Measurements from ENCODE around the gene OOSP4B. TPM values are rescaled to one million over a fixed set of nuclear protein-coding genes. Genes with fewer than 3 reads are reported as not detected.
"Not testable (repeated sequence)": the region's sequence is repeated elsewhere in the genome, so short reads cannot be mapped to it uniquely, and the experiment has no call there.

The OOSP4B gene
- polyA plus RNA-seq, 1 donor (not counting 4 experiments of a cell fraction or from before 2014, with no cell fraction given), result not detected

DNA sequence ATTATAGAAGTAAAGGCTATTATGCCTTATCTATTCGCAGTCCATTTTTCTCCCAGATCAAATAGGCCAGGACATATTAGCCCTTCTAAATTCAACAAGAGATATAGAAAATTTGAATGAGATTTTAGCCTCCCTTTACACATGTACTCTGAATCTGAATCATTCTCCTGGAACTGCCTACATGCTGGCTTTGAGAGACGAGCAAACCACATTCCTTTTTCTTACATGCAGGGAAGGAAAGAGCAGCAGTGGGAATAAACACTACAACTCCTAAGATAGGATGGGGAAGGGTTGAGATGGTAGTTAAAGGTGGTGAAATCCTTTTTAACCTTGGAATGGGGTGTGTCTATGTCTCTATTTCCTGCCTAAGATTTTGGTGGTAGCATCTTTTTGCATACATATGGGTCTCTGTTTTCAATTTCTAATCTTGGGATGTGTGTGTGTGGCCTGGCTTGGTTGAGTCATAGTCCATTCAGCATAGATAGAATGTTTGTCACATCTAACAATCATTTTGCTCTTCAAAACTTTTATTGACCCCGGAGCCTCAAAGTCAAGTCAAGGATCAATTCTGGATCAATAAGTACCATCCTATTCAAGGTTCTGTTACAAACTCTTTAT is 12.1 kb downstream of the OOSP4B start:
- no peaks in the 10 kb centered on the region for H3K9me1 ChIP-seq (ENCODE audit: control insufficient read depth, extremely low read depth, insufficient read depth, low read length)
- H3K9me3 ChIP-seq (ENCODE audit: control insufficient read depth, low read depth, low read length), result no peaks in the 10 kb centered on the region
- no peak overlapping the region for H2AFZ ChIP-seq (ENCODE audit: control insufficient read depth, low read length)
- H3K9ac ChIP-seq (ENCODE audit: control insufficient read depth, extremely low read depth, insufficient read depth, low read length), result no peak overlapping the region
- H3K4me3 ChIP-seq (ENCODE audit: control insufficient read depth in 2 of 3, extremely low read depth in 1 of 3, insufficient read depth in 2 of 3, low read depth in 1 of 3, low read length in 3 of 3), result no peak overlapping the region
- TF ChIP-seq EZH2 (IDR thresholded peaks at IDR 0.05; ENCODE audit: low read length), result no peak
- TF ChIP-seq, protein P1, sequence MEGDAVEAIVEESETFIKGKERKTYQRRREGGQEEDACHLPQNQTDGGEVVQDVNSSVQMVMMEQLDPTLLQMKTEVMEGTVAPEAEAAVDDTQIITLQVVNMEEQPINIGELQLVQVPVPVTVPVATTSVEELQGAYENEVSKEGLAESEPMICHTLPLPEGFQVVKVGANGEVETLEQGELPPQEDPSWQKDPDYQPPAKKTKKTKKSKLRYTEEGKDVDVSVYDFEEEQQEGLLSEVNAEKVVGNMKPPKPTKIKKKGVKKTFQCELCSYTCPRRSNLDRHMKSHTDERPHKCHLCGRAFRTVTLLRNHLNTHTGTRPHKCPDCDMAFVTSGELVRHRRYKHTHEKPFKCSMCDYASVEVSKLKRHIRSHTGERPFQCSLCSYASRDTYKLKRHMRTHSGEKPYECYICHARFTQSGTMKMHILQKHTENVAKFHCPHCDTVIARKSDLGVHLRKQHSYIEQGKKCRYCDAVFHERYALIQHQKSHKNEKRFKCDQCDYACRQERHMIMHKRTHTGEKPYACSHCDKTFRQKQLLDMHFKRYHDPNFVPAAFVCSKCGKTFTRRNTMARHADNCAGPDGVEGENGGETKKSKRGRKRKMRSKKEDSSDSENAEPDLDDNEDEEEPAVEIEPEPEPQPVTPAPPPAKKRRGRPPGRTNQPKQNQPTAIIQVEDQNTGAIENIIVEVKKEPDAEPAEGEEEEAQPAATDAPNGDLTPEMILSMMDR (optimal IDR thresholded peaks at IDR 0.05 in 1 of 3, IDR thresholded peaks at IDR 0.05 in 1 of 3, conservative IDR thresholded peaks at IDR 0.05 in 1 of 3; ENCODE audit: extremely low read depth in 1 of 3, insufficient read depth in 2 of 3, low read length in 3 of 3), result no peak
- DNase-seq (ENCODE audit: low read depth, low spot score), result no peak
- H3K36me3 ChIP-seq (ENCODE audit: control insufficient read depth in 2 of 2, extremely low read depth in 1 of 2, insufficient read depth in 2 of 2, low read length in 2 of 2), result no peaks in the 10 kb centered on the region
- no peaks in the 10 kb centered on the region for H3K4me1 ChIP-seq (ENCODE audit: control insufficient read depth, extremely low read depth, insufficient read depth, low read length)
- no peak overlapping the region for H3K4me2 ChIP-seq (ENCODE audit: control insufficient read depth, extremely low read depth, insufficient read depth, low read depth, low read length)
- H3K27me3 ChIP-seq (ENCODE audit: control insufficient read depth, extremely low read depth, insufficient read depth, low read length), result no peaks in the 10 kb centered on the region
- no peak overlapping the region for H3K27ac ChIP-seq (ENCODE audit: control insufficient read depth, insufficient read depth, low read length)
- no peaks in the 10 kb centered on the region for H3K79me2 ChIP-seq (ENCODE audit: control insufficient read depth, insufficient read depth, low read length)
- dilution Hi-C loops (cut with MboI; ENCODE audit: extremely low pct_ligation_motif_present, low sequenced_read_pairs), result no loop called here
- no peaks in the 10 kb centered on the region for H4K20me1 ChIP-seq (ENCODE audit: control insufficient read depth, extremely low read depth, insufficient read depth, low read length)
- FAIRE-seq, result no peak

DNA sequence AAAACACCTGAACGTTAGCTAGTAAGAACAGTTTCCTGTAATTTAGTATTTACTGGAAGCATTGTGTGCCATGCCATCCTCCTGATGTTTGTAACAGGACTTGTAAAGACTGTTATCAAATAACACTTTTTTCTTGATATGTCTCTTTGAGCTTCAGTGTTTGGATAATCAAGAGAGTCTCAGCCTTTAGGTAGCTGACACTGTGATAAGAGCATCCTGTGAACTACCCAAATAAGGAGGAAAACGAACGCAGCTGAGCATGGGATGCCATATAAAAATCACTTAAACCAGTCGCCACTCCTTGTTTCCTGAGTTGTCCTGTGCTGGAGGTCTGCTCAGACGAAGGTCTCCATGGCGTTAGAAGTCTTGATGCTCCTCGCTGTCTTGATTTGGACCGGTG is 23.1 kb downstream of the OOSP4B start, which contains the start of gene OOSP2:
OOSP2 (plus strand) TSS at position 301 of the 400 bp plus-strand sequence; CDS start at position 352, 51 bp downstream.
- Histone ChIP-seq H4K20me1 (ENCODE audit: control insufficient read depth, extremely low read depth, insufficient read depth, low read length) (no peaks in the 10 kb centered on the region), H3K4me2 (ENCODE audit: control insufficient read depth, extremely low read depth, insufficient read depth, low read depth, low read length) (no peak within 1 kb of the TSS), H3K36me3 (ENCODE audit: control insufficient read depth in 2 of 2, extremely low read depth in 1 of 2, insufficient read depth in 2 of 2, low read length in 2 of 2) (no peaks in the 10 kb centered on the region), H3K9me1 (ENCODE audit: control insufficient read depth, extremely low read depth, insufficient read depth, low read length) (no peaks in the 10 kb centered on the region), H3K9ac (ENCODE audit: control insufficient read depth, extremely low read depth, insufficient read depth, low read length) (no peak within 1 kb of the TSS), H3K4me3 (ENCODE audit: control insufficient read depth in 2 of 3, extremely low read depth in 1 of 3, insufficient read depth in 2 of 3, low read depth in 1 of 3, low read length in 3 of 3) (no peak within 1 kb of the TSS), H3K79me2 (ENCODE audit: control insufficient read depth, insufficient read depth, low read length) (no peaks in the 10 kb centered on the region), H3K27ac (ENCODE audit: control insufficient read depth, insufficient read depth, low read length) (no peak within 1 kb of the TSS), H3K9me3 (ENCODE audit: control insufficient read depth, low read depth, low read length) (no peaks in the 10 kb centered on the region), H3K4me1 (ENCODE audit: control insufficient read depth, extremely low read depth, insufficient read depth, low read length) (no peaks in the 10 kb centered on the region), H3K27me3 (ENCODE audit: control insufficient read depth, extremely low read depth, insufficient read depth, low read length) (no peaks in the 10 kb centered on the region), H2AFZ (ENCODE audit: control insufficient read depth, low read length) (no peak within 1 kb of the TSS)
- TF ChIP-seq EZH2 (IDR thresholded peaks at IDR 0.05; ENCODE audit: low read length), result no peak
- TF ChIP-seq, protein P1 (optimal IDR thresholded peaks at IDR 0.05 in 1 of 3, IDR thresholded peaks at IDR 0.05 in 1 of 3, conservative IDR thresholded peaks at IDR 0.05 in 1 of 3; ENCODE audit: extremely low read depth in 1 of 3, insufficient read depth in 2 of 3, low read length in 3 of 3), result no peak
- no peak for FAIRE-seq
- dilution Hi-C loops (cut with MboI; ENCODE audit: extremely low pct_ligation_motif_present, low sequenced_read_pairs), result no loop called here
- DNase-seq (ENCODE audit: low read depth, low spot score), result no peak

DNA sequence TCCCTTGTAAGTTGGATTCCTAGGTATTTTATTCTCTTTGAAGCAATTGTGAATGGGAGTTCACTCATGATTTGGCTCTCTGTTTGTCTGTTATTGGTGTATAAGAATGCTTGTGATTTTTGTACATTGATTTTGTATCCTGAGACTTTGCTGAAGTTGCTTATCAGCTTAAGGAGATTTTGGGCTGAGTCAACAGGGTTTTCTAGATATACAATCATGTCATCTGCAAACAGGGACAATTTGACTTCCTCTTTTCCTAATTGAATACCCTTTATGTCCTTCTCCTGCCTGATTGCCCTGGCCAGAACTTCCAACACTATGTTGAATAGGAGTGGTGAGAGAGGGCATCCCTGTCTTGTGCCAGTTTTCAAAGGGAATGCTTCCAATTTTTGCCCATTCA is 33.4 kb downstream of the OOSP4B start:
- H3K36me3 ChIP-seq (ENCODE audit: control insufficient read depth in 2 of 2, extremely low read depth in 1 of 2, insufficient read depth in 2 of 2, low read length in 2 of 2); FAIRE-seq; H3K9ac ChIP-seq (ENCODE audit: control insufficient read depth, extremely low read depth, insufficient read depth, low read length); H2AFZ ChIP-seq (ENCODE audit: control insufficient read depth, low read length); dilution Hi-C loops (cut with MboI; ENCODE audit: extremely low pct_ligation_motif_present, low sequenced_read_pairs); H3K4me3 ChIP-seq (ENCODE audit: control insufficient read depth in 2 of 3, extremely low read depth in 1 of 3, insufficient read depth in 2 of 3, low read depth in 1 of 3, low read length in 3 of 3); H3K9me3 ChIP-seq (ENCODE audit: control insufficient read depth, low read depth, low read length); H3K27ac ChIP-seq (ENCODE audit: control insufficient read depth, insufficient read depth, low read length); H3K9me1 ChIP-seq (ENCODE audit: control insufficient read depth, extremely low read depth, insufficient read depth, low read length); H3K4me1 ChIP-seq (ENCODE audit: control insufficient read depth, extremely low read depth, insufficient read depth, low read length); H3K79me2 ChIP-seq (ENCODE audit: control insufficient read depth, insufficient read depth, low read length); H3K4me2 ChIP-seq (ENCODE audit: control insufficient read depth, extremely low read depth, insufficient read depth, low read depth, low read length); H4K20me1 ChIP-seq (ENCODE audit: control insufficient read depth, extremely low read depth, insufficient read depth, low read length); H3K27me3 ChIP-seq (ENCODE audit: control insufficient read depth, extremely low read depth, insufficient read depth, low read length); DNase-seq (ENCODE audit: low read depth, low spot score): not testable (repeated sequence)

DNA sequence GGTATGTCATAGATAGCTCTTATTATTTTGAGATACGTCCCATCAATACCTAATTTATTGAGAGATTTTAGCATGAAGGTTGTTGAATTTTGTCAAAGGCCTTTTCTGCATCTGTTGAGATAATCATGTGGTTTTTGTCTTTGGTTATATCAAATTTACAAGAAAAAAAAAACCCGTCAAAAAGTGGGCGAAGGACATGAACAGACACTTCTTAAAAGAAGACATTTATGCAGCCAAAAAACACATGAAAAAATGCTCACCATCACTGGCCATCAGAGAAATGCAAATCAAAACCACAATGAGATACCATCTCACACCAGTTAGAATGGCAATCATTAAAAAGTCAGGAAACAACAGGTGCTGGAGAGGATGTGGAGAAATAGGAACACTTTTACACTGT is 33.9 kb downstream of the OOSP4B start:
- H3K9ac ChIP-seq (ENCODE audit: control insufficient read depth, extremely low read depth, insufficient read depth, low read length); H4K20me1 ChIP-seq (ENCODE audit: control insufficient read depth, extremely low read depth, insufficient read depth, low read length); H3K4me1 ChIP-seq (ENCODE audit: control insufficient read depth, extremely low read depth, insufficient read depth, low read length); H3K36me3 ChIP-seq (ENCODE audit: control insufficient read depth in 2 of 2, extremely low read depth in 1 of 2, insufficient read depth in 2 of 2, low read length in 2 of 2); H3K27ac ChIP-seq (ENCODE audit: control insufficient read depth, insufficient read depth, low read length); H3K9me3 ChIP-seq (ENCODE audit: control insufficient read depth, low read depth, low read length); FAIRE-seq; DNase-seq (ENCODE audit: low read depth, low spot score); H3K27me3 ChIP-seq (ENCODE audit: control insufficient read depth, extremely low read depth, insufficient read depth, low read length); H3K9me1 ChIP-seq (ENCODE audit: control insufficient read depth, extremely low read depth, insufficient read depth, low read length); H3K4me3 ChIP-seq (ENCODE audit: control insufficient read depth in 2 of 3, extremely low read depth in 1 of 3, insufficient read depth in 2 of 3, low read depth in 1 of 3, low read length in 3 of 3); H3K79me2 ChIP-seq (ENCODE audit: control insufficient read depth, insufficient read depth, low read length); H2AFZ ChIP-seq (ENCODE audit: control insufficient read depth, low read length); H3K4me2 ChIP-seq (ENCODE audit: control insufficient read depth, extremely low read depth, insufficient read depth, low read depth, low read length); dilution Hi-C loops (cut with MboI; ENCODE audit: extremely low pct_ligation_motif_present, low sequenced_read_pairs): not testable (repeated sequence)
